HG02623 (cell line): ENCODE data around the gene KHDC3L.
A peak's percentile ranks its signal among the peaks of the same experiment; 100 is the strongest.
"Not testable (repeated sequence)": the region's sequence is repeated elsewhere in the genome, so short reads cannot be mapped to it uniquely, and the experiment has no call there.

ENCODE experiments used
- ATAC-seq: cut with Tn5 transposase; IDR thresholded peaks from one replicate; pipeline ENCODE4 v1.9.1; 2021; ENCODE audit warnings: moderate library complexity; ENCODE audit not compliant: unreplicated experiment

Gene KHDC3L

GRCh38 chr6:73369157-73369556 is 6.7 kb downstream of the KHDC3L start:
- ATAC-seq: no peak

- no peak for ATAC-seq
Measured at GRCh38 chr6:73369563-73369962, 7.1 kb downstream of the KHDC3L start, which contains the start of gene OOEP. OOEP (minus strand) TSS chr6:73369897; CDS start chr6:73369792, 105 bp downstream.

- no peak for ATAC-seq
Measured at GRCh38 chr6:73371984-73372383, 9.5 kb downstream of the KHDC3L start.

- no peak for ATAC-seq
Measured at GRCh38 chr6:73372516-73372915, 10.1 kb downstream of the KHDC3L start.

- no peak for ATAC-seq
Measured at GRCh38 chr6:73375216-73375615, 12.8 kb downstream of the KHDC3L start.

- ATAC-seq: no peak
Measured at GRCh38 chr6:73377225-73377624, 14.8 kb downstream of the KHDC3L start.

GRCh38 chr6:73381531-73381930 is 19.1 kb downstream of the KHDC3L start:
- ATAC-seq: not testable (repeated sequence)

- ATAC-seq: no peak
Measured at GRCh38 chr6:73382462-73383113, 20.1 kb downstream of the KHDC3L start.

- peak; percentile 21 for ATAC-seq
Measured at GRCh38 chr6:73388433-73388799, 26.0 kb downstream of the KHDC3L start.

- ATAC-seq: peak; percentile 74
Measured at GRCh38 chr6:73388800-73389512, 26.5 kb downstream of the KHDC3L start.

- no peak for ATAC-seq
Measured at GRCh38 chr6:73389854-73390253, 27.4 kb downstream of the KHDC3L start.

- no peak for ATAC-seq
Measured at GRCh38 chr6:73391675-73392074, 29.2 kb downstream of the KHDC3L start.

- not testable (repeated sequence) for ATAC-seq
Measured at GRCh38 chr6:73392188-73392587, 29.7 kb downstream of the KHDC3L start.

- no peak for ATAC-seq
Measured at GRCh38 chr6:73393278-73393677, 30.8 kb downstream of the KHDC3L start.

- ATAC-seq: peak; percentile 43
Measured at GRCh38 chr6:73394577-73395354, 32.3 kb downstream of the KHDC3L start, which contains the start of gene DDX43. DDX43 (plus strand) TSS chr6:73394828; CDS start chr6:73394906, 78 bp downstream.

GRCh38 chr6:73395875-73396274 is 33.4 kb downstream of the KHDC3L start:
- no peak for ATAC-seq

GRCh38 chr6:73400656-73401055 is 38.2 kb downstream of the KHDC3L start:
- ATAC-seq: no peak

- ATAC-seq: no peak
Measured at GRCh38 chr6:73409395-73409794, 46.9 kb downstream of the KHDC3L start.

- ATAC-seq: no peak
Measured at GRCh38 chr6:73413102-73413501, 50.6 kb downstream of the KHDC3L start.
